Measurements from ENCODE around the gene PRR14. TPM values are rescaled to one million over a fixed set of nuclear protein-coding genes. Genes with fewer than 3 reads are reported as not detected.

Gene PRR14
- total RNA-seq, 2 experiments from 2014 or later = 87.6 to 91.4 TPM

Other genes starting within 250 kb of the PRR14 start
- gene ZNF771, start 243.4 kb upstream of the PRR14 start, total RNA-seq = 1 to 10 TPM; 3.3 to 3.9 TPM
- gene DCTPP1, start 220.9 kb upstream of the PRR14 start, total RNA-seq = 10 to 100 TPM; 87.3 to 92.8 TPM
- 10 to 100 TPM; 64.6 to 68.7 TPM for gene SEPHS2, start 205.1 kb upstream of the PRR14 start, total RNA-seq
- 100 to 1,000 TPM; 458 to 471 TPM for gene ITGAL, start 178.2 kb upstream of the PRR14 start, total RNA-seq
- gene ZNF768, start 124.4 kb upstream of the PRR14 start, total RNA-seq = 1 to 10 TPM; 6.7 to 7.0 TPM
- 10 to 100 TPM in 1 of 2 experiments, 1 to 10 TPM in 1; 8.9 to 10.8 TPM for gene ZNF747, start 116.1 kb upstream of the PRR14 start, total RNA-seq
- 10 to 100 TPM; 15.2 to 15.4 TPM for gene ZNF764, start 92.6 kb upstream of the PRR14 start, total RNA-seq
- 10 to 100 TPM; 12.5 to 13.4 TPM for gene ZNF688, start 79.2 kb upstream of the PRR14 start, total RNA-seq
- 10 to 100 TPM; 11.7 to 13.7 TPM for gene ZNF785, start 65.3 kb upstream of the PRR14 start, total RNA-seq
- 10 to 100 TPM; 12.0 to 13.4 TPM for gene ZNF689, start 40.6 kb upstream of the PRR14 start, total RNA-seq
- gene FBRS, start 7.5 kb downstream of the PRR14 start, total RNA-seq = 100 to 1,000 TPM in 1 of 2 experiments, 10 to 100 TPM in 1; 85.2 to 100 TPM
- 10 to 100 TPM; 75.2 to 76.0 TPM for gene SRCAP, start 48.2 kb downstream of the PRR14 start, total RNA-seq
- 10 to 100 TPM; 42.1 to 43.7 TPM for gene PHKG2, start 97.5 kb downstream of the PRR14 start, total RNA-seq
- 1 to 10 TPM; 4.4 to 4.8 TPM for gene CFAP119, start 111.1 kb downstream of the PRR14 start, total RNA-seq
- gene RNF40, start 111.4 kb downstream of the PRR14 start, total RNA-seq = 100 to 1,000 TPM; 100 to 102 TPM
- 1 to 10 TPM; 1.7 to 1.9 TPM for gene ZNF629, start 136.2 kb downstream of the PRR14 start, total RNA-seq
- gene BCL7C, start 243.1 kb downstream of the PRR14 start, total RNA-seq = 10 to 100 TPM; 30.3 to 34.5 TPM
- under 1 TPM; 0.23 to 0.34 TPM for gene CTF1, start 245.7 kb downstream of the PRR14 start, total RNA-seq